A172 (cell line): ENCODE results near the gene BBOF1. TPM values are rescaled to one million over a fixed set of nuclear protein-coding genes. Genes with fewer than 3 reads are reported as not detected.
A peak's percentile ranks its signal among the peaks of the same experiment; 100 is the strongest.
"Not testable (repeated sequence)": the region's sequence is repeated elsewhere in the genome, so short reads cannot be mapped to it uniquely, and the experiment has no call there.

Source experiments
- DNase-seq: peaks from one replicate; pipeline ENCODE4 v3.0.0-alpha.2; 2015; ENCODE audit warnings: low spot score
- total RNA-seq: library from RNA; depleted of rRNA; stranded (reverse); fragments of >200 nt; shearing (Covaris generic); gene quantifications from 2 replicates; pipeline ENCODE4 v1.2.3, GENCODE V29; 2014; rRNA removed

The BBOF1 gene, protein sequence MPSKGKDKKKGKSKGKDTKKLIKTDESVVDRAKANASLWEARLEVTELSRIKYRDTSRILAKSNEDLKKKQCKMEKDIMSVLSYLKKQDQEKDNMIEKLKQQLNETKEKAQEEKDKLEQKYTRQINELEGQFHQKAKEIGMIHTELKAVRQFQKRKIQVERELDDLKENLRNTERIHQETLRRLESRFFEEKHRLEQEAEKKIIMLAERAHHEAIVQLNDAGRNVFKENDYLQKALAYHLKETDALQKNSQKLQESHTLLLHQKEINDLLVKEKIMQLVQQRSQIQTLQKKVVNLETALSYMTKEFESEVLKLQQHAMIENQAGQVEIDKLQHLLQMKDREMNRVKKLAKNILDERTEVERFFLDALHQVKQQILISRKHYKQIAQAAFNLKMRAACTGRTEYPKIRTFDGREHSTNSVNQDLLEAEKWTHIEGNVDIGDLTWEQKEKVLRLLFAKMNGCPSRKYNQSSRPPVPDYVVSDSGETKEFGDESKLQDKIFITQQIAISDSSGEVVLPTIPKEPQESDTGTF
- 4.8 and 8.5 TPM in 2 replicates for total RNA-seq

DNA sequence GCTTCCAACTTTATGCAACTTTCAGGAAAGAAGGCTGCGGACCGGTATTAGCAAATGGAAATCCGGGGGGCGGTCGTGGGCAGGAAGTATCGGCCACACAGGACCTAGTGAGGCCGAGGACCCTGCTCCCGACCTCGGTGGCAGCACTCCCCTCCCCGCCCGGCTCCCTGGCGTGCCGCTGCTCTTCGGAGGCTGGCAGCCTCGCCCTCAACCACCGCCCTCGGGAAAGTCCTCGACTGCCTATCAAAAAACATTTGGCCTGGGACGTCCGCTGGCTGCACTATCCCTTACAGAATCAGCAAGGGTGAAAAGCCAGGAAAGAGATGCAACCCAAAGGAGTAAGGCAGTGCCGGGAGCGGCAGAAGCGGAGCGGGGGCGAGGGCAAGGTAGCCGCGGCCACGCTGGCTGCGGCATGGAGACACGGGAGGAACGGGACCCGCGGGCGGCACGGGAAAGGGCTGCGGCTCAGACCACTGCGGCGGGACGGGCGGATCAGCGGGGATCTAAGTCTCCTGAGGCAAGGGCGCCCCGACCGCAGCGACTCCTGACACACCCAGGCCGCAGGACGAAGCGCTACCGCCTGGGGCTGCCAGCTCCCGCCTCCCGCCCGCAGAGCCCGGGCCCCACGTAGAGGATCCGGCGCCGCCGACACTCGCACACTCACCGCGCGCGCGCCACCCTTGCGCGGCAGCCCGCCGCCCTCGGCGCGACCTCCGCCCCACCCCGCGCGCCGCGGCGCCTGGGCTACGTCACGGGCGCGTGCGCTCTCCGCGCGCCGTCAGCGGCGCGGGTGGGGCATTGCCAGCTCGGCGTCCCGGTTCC is at the start of gene BBOF1, which contains the start of gene ENTPD5:
Gene BBOF1 (plus strand): TSS at position 764 of the 822 bp plus-strand sequence. CDS start 130 bp downstream, outside the sequence.
Gene ENTPD5 (minus strand): TSS at position 703 of the 822 bp plus-strand sequence. CDS start 31,186 bp downstream, outside the sequence.
- peak; percentile 49 for DNase-seq

DNA sequence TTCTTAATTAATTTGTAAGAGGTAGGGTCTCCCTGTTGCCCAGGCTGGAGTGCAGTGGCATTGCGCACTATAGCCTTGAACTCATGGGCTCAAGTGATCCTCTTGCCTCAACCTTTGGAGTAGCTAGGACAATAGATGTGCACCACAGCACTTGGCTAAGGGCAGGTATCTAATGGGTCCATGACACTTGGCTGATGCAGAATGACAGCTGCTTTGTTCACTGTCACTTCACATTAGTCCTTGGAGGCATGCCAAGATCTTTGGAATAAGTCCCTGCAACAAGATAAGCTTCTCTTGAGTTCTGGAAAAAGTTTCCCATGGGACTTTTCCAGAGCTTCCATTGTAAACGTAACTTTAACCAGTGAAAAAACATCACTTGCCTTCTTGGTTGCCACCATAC is 45.7 kb upstream of the BBOF1 start:
- no peak for DNase-seq

DNA sequence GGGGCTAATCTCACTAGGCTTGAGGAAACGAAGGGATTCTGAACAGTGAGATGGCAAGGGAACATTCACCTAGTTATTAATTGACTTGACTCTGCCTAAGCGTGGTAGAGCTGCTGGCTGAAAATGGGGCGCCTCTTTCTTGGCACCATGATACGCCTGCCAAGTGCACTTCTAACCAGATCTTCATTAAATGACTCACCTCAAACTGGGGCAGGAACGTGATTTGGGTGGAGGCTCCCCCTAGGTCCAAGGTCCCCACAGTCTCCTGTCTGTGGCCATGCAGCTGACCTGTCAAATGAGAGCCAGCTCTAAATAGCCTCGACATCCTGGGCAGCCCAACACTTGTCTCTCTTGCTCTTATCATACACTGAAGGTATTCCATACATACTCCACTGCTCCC is 43.0 kb upstream of the BBOF1 start:
- DNase-seq = no peak

DNA sequence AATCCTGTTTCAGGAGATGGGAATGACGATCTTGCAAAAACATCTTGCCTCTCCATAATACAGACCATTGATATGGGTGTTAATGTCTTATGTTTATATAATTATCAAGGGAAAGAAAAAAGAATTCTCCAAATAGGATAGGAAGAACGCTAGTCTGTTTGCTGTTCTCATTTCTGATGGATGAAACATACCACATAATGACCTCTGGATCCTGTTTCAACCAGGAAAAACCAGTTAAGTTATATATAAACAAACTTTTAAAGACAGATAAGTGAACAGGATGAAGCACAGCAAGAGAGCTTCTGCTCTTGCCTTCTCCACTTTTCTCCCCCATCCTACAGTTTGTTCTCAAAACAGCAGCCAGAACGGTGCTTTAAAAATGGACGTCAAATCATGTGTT is 41.3 kb upstream of the BBOF1 start:
- no peak for DNase-seq

DNA sequence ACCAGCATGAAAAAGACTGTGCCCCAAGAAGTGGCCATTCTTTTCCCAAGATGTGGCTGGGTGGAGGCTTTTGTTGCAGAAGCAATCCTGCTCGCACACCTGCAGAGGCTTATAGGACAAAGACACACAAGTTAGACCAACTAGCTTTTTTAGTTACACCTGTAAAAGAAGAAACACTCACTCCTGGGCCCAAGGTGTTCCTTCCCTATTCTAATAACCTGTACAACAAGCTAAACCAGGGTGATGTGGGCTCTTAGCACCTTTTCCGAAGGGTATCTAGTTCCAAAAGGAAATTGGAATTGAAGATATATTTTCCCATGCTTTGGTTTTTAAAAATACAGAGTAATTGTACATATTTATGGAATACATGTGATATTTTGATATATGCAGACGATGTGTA is 31.1 kb upstream of the BBOF1 start:
- DNase-seq = no peak

DNA sequence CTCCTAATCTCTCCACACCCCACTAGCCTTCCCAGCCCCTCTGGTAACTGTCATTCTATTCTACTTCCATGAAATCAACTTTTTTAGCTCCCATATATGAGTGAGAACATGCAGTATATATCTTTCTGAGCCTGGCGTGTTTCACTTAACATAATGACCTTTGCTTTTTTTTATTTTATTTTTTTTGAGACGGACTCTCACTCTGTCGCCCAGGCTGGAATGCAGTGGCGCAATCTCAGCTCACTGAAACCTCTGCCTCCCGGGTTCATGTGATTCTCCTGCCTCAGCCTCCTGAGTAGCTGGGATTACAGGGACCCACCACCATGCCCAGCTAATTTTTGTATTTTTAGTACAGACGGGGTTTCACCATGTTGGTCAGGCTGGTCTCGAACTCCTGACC is 30.5 kb upstream of the BBOF1 start:
- DNase-seq = not testable (repeated sequence)

DNA sequence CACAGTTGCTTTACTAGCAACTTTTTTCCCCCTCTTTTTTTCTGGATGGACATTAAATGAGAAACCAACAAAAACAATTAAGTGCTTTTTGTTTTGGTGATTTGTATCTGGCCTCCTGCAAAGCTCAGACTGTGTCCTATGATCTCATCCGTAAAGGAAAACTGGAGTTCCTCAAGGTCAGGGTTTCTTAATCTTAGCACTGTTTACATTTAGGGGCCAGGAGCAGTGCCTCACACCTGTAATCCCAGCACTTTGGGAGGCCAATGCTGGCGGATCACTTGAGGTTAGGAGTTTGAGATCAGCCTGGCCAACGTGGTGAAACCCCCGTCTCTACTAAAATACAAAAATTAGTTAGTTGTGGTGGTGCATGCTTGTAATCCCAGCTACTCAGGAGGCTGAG is 28.1 kb upstream of the BBOF1 start:
- DNase-seq = no peak

DNA sequence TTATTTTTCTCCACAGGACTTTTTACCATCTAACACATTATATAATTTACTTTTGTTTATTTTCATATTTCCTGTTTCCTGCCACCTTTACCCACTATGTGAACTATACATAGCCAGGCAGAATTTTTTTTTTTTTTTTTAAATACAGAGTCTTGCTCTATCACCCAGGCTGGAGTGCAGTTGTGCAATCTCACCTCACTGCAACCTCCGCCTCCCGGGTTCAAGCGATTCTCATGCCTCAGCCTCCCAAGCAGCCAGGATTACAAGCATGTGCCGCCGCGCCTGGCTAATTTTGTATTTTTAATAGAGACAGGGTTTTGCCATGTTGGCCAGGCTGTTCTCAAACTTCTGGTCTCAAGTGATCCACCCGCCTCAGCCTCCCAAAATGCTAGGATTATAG is 24.2 kb upstream of the BBOF1 start:
- DNase-seq = not testable (repeated sequence)

DNA sequence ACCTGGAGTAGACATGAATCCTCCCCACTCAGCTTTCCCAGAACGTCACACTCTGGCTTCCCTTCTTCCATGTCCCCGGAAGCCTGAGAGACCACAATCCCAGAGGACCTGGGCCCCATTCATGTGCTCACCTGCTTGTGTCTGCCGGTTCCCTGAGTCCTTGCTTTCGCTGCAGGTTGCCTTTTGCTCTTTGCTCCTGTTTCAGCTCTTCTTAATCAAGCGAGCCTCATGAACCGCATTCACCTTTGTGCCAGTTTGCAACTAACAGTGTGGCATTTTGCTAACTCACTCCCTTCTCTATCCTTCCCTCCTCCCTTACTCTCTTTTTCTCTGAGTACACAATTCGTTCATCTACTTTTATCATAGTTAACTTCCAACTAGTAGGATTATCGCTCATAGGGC is 23.2 kb upstream of the BBOF1 start:
- no peak for DNase-seq

DNA sequence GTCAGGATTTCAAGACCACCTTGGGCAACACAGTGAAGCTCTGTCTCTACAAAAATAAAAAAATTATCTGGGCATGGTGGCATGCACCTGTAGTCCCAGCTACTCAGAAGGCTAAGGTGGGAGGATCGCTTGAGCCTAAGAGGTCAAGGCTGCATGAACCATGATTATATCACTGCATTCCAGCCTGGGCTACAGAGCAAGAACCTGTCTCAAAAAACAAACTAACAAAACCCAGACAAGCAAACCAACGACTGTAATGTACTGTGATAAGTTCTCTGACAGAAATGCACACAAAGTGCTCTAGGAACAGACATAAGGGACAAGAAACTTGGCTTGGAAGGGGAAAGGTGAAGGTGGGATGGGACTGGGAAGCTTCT is 22.4 kb upstream of the BBOF1 start:
- DNase-seq = no peak

DNA sequence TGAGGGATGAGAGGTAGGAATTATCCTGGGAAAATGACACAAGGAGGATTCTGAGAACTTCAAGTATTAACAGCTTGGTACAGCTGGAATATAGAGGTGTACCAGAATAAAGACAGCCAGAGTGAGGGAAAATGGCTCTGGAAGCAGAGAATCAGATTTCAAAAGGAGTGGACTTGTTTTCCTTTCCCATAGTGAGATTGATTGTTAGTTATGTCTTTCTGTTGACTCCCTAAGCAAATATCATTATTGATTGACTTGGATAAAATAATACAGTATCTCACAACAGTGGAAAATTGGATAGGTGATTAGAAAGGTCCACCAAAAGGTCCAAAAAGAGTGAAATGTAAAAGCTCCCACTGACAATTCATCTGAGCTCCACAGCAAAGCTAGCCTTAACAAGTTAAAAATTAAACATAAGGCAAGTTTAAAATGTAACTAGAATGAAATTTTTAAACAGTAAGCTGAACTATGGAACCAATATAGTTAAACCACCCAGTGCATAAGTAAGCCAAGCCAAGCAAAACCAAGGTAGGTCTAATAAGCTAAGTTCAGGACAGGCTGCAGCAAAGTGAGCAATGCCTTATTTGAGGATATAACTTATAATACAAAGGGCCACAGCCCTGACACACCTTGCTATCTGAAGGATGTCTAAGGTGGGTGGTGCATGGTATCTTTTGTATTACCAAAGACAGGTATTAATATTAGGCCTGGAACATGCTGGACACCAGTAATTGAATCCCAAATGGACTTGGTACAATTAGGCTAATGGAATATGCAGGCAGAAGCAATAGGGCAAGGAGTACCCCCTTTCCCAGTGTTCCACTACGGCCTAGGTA is 21.8 kb upstream of the BBOF1 start:
- no peak for DNase-seq

DNA sequence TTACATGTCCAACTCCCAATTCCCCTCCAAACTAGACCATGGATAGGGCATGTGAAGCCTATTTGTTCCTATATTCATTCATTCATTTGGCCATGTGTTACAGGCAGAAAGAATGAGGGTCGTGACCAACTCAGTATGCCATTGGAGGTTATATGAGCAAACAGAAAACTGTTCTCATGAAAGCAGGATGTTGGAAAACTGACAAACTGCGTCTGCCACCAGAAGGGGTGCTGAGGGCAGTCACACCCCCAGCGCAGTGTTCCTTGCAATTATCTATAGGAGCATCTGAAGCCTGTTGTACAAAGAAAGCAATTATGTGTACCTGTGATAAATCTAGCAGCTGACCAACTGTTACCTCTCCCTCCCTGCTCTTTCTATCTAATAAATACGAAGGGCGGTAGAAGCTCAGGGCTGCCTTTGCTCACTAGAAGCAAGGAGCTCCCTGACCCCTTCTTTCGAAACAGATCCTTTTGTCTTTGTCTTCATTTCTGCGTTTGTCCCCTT is 21.2 kb upstream of the BBOF1 start:
- DNase-seq = no peak

DNA sequence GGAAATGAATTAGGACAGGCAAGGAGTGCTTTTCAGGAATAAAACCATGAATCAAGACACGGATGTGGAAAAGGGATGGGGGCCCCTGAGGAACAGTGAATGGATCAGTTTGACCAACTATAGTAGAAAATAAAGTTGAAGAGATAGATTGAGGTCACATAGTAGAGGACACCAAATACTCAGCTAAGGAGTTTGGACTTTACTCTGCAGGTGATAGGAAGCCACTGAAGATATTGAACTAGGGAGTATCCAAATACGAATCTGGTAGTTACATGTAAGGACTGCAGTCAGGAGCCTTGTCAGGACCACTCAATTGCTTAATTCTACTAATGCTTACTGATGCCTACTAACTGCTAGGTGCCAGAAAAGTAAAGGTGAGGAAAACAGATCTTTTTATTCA is 20.4 kb upstream of the BBOF1 start:
- DNase-seq = no peak

DNA sequence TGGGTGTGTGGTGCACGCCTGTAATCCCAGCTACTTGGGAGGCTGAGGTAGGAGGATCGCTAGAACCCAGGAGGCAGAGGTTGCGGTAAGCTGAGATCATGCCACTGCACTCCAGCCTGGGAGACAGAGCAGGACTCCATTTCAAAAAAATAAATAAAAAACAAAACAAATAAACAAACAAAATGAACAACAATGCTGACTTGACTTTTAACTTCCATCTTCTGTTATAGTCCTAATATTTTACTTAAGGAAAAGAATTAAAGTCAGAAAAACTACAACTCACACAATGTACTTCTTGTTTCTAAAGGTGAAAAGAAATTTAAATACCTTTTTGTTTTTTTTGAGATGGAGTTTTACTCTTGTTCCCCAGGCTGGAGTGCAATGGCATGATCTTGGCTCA is 13.5 kb upstream of the BBOF1 start:
- DNase-seq = not testable (repeated sequence)

DNA sequence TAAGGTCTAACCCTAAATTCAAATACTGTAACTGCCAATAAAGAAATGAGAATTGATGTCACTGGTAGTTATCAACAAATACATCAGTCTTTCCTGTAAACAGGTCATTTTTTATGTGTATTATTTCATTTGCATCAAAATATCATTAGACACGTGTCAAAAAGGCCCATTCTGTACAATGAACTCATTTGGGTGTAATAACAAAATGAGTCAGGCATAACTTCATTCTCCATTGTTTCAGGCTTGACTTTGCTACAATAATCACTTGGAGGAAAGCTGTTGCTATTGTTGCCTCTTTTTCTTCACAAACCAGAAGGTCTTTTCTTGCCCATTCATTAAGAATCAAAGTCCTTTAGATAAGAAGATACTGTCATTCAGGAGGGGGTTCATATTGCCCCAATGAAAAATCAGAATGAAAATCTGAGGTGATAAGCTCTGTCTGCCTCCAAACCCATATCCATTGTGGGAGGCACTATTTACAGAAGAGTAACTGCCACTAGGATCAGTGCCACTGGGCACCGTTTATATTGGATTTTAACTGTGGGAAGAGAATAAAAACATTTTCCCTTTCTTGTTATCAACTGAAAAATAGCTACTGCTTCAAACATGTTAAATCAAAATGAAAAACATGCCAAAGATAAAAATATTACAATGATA is 10.2 kb upstream of the BBOF1 start:
- no peak for DNase-seq

DNA sequence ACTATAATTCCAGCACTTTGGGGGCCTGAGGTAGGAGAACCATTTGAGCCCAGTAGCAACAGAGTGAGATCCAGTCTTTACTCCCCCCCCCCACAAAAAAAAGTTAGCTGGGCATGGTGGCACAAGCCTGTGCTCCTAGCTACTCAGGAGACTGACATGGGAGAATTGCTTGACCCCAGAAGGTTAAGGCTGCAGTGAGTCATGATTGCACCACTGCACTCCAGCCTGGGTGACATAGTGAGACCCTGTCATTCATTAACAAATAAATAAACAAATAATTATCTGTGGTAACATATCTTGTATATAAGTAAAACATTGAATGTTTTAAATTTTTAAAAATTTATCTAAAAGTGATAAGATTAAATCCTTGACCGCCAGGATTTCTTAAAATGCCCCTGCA is 4.8 kb upstream of the BBOF1 start:
- DNase-seq = no peak

DNA sequence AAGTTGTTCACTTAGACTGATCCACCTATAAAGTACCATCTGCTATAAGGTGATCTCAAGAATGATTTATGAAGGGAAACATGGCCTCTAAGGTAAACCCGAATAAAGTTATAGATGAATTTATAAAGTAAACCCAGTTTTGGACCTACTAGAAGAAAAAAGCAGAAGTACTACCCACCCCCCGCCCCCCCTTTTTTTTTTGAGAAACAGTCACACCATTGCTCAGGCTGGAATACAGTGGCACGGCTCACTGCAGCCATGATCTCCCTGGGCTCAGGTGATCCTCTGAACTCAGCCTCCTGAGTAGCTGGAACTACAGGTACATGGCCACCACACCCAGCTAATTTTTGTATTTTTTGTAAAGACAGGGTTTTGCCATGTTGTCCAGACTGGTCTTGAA is 4.0 kb upstream of the BBOF1 start:
- no peak for DNase-seq

DNA sequence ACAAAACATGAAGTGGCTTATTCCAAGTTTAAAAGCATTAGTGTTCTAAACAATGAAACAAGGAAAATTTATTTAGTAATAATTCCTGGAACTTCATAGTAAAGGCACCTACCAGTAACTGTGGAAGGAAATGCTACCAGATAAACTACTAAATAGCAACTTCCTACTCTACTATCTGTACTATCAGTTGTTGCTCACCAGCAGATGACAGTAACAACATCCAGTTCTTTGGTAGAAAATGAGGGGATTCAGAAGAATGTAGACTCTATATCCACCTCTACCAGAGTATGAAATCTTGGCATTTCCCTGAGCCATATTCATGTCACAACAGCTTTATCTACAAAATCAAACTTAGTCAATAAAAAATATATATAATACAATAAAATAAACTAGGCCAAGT is 3.2 kb upstream of the BBOF1 start:
- DNase-seq = no peak

DNA sequence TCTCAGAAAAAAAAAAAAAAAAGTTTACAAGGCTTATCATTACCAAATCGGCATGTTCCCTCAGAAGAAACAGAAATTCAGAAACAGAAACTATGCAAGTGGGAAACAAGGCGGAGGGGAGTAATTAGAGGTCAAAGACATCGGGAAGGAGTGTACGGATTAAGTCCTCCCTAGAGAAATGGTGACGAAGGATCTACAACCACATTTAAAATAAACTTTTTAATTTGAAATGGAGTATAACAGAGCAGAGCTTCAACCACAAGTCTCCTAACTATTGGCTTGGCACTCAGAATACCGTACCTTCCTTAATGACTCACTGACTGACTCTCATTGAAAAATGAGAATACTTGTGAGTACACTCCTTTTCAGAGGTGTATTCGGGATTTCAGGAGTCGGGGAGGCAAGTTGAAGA is 969 bp upstream of the BBOF1 start:
- no peak for DNase-seq

DNA sequence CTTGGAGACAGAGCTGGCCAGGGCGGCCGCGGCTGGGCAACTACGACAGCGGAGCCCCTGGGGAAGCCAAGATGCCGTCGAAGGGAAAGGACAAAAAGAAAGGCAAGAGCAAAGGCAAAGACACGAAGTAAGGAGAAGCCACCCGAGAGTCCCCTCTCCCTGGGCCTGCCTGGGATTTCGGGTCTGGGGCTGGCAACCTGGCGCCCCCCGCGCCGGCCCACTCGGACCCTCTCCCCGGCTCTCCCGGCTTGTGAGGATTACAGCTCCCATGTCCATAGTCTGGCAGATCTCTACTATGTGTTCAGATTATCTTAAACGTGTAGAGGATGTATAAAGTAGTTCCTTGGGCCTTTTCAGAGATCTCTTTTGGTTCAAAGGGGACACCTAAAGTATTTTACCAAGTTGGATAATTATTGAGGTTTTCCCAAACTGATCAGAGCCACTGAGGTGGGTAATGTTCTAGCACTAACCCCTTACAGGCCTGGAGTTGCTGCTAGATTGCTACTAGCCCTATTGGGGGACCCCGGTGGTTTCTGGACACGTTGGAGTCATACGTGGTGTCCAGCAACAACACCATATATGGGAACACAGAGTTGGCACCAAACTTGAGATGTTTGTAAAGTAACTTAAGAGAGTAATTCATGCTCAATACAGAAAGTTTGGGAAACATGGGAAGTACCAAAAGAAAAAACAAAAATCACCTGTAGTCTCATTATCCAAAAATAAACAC is 424 bp downstream of the BBOF1 start:
- DNase-seq = peak; percentile 11
